ENCODE data around the gene MEN1.

The MEN1 gene

DNA sequence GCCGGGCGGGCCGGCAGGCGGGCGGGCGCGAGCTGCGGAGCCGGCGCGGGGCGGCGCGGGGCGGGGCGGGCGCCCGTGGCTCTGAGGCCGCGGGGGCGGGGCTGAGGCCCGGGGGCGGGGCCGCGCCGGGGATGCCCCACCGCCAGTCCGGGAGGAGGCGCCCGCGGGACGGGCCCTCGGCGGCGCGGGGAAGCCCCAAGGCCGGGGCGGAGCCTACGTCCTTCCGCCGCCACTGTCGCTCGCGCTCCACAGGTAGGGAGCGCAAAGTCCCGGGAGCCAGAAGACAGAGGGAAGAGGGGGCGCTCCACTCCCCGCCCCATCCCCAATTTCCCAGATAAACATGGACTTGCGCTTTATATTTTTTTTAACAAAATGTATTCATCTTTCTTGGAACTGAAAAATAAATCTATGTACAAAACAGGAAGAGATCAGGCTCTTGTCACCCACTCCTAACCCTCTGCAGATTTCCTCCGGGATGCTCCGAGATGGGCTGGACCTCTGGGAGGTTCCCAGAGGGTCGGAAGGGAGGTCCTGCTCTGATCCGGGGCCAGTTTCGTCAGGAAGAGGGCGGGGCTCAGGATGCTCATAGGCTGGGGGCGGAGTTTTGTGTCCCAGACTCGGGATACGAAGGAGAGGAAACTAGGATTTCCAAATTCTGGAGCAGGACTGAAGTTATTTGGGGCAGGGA lies 7.0 kb downstream of the MEN1 start, which contains the start of gene MAP4K2:
MAP4K2 (minus strand) TSS at position 57 of the 688 bp plus-strand sequence. CDS start 65 bp downstream, outside the sequence.
- DNase-seq (ENCODE audit: low read depth in 4 of 4, low spot score in 1 of 4), result peak; percentile 64 to 83 (median 73)

DNA sequence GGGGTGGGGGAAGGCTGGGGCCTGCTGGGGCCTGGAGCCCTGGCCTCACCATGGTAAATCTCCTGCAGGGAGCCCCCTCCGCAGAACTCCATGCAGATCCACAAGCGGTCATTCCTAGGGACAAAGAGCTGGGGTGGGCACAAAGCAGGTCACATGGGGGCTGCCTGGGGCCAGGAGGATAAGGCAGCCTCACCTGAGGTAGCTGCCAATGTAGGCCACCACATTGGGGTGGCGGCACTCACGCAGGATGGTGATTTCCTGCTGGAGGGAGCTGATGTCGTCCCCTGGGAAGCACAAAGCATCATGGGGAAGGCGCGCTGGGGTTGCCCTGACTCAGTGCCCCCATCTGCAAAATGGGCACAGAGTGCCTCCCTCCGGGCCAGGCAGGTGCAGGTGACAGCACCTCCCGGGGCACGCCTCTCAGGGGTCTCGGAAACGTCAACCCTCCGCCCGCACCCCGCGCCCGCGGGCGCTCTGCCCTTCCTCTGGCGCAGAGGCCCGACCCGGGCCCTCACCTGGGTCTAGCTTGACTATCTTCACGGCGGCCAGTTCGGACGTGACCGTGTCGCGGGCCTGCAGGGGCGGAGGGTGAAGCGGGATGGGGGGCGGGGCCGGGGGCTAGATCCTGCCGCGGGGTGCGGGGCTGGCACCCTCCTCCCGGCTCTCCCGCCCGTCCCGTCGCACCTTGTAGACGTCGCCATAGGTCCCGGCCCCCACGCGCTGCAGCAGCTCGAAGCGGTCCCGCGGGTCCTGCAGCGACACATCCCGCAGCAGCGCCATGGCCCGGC lies 7.8 kb downstream of the MEN1 start:
- DNase-seq (ENCODE audit: low read depth in 4 of 4, low spot score in 1 of 4), result peak in 1 of 4 experiments; percentile 29

DNA sequence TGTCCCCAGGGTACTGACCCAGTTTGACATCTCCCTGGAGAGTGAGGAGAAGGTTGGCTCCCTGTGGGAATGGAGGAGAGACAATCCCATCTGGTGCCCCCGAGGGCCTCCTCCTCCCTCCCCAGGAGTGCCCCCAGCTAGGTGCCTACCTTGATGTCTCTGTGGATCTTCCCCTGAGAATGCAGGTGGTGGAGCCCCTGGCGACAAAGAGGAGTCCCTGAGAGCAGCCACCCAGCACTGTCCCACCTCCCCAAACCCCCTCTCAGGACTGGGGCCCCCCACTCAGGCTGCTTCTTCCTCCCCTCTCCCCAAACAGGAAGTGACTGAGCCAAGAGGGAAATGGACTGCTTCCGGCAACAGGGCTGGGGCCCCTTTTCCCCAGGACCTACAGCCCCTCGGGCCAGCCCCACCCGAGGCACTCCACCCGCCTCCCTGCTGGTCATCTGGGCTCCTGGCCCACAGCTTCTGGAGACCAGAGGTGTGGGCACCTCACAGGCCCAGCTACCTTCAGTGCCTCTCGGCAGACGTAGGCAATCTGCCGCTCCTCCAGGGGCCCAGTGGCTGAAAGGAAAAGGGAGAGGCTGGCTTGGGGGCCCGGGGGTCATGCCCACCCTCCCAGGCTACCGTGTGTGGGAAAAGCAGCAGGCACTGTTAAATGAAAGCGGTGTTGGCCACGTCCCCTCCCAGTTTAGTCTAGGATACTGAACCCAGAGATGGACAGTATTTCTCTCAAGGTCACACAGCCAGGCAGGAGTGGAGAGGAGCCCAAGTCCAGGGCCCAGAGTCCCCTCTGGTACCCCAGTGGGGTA lies 8.6 kb downstream of the MEN1 start:
- no peak for DNase-seq (ENCODE audit: low read depth in 4 of 4, low spot score in 1 of 4)

DNA sequence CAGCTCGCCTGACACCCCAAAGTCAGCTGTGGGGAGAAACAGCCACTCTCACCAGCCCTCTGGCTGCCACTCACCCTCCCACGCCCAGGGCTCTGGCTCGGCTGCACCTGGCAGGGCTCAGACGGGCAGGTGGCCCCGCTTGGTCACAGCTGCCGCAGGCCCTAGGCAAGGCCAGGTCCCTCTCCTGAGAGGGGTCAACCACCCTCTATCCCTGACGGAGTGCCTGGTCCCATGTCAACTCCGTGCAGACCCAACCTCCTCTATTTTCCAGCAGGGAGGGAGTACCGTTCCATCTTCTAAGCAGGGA lies 9.2 kb downstream of the MEN1 start:
- no peak for DNase-seq (ENCODE audit: low read depth in 4 of 4, low spot score in 1 of 4)

DNA sequence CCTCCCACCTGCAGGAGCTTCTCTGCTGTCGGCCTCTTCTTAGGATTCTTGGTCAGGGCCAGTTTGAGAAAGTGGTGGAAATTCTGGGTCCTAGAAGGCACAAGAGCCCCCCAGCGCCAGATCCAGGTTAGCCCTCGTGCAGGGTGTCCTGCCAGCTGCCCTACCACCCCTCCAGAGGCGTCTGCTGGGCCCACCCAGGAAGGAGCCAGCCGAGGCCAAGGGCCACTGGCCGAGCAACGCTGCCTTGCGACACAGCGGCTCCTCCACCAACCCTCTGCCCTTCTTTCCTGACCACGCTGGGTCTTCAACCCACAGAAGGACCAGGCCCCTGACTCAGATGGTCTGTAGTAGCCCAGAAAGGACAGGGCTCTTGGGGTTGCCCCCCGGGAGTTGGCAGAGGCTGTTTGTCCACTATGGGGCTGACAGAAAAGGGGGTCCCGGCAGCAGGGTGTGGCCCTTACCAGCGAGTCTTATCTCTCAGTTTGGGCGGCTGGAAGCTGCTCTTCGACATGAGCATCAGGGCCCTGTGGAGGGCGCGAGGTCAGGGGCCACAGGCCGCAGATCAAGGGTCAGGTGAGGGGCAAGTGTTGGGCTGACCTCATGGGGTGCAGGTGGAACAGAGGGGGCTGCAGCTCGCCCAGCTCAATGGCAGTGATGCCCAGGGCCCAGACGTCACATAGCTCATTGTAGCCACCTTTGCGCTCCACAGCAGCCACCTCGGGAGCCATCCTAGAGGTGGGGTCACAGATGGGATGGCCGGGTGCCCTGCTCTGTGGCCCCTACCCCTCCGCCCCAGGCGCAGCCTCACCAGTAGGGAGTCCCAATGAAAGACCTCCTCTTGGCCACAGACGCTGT lies 9.8 kb downstream of the MEN1 start:
- no peak for DNase-seq (ENCODE audit: low read depth in 4 of 4, low spot score in 1 of 4)

DNA sequence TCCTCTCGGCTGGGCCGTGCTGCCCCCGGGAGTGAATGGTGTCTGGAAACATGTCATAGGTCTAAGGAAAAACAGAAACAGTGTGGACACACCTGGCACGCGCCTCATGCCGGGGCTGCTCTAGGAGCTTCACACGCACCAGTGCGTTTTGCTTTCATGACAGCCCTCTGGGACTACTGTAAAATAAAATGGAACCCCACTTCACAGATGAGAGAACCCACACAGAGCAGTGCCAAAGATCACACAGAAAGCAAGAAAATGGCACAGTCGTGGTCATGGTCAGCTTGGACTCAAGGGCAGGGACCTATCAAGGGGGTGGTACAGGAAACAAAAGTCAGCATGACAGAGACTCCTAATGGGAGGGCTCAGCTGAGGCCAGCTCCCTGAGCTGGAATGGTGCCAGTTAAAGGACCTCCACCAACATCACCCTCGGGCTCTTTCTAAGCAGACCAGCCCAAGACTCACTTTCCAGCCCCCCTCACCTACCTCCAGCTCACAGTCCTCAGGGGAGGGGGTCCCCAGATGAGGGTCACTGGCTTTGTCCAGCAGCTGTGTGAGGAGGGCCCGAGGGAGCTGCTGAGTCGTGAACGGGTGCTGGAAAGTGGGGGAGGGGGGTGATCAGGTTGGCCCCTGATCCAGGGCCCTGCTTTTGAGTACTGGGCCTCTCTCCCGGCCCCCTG lies 10.6 kb downstream of the MEN1 start:
- DNase-seq (ENCODE audit: low read depth in 4 of 4, low spot score in 1 of 4), result no peak

DNA sequence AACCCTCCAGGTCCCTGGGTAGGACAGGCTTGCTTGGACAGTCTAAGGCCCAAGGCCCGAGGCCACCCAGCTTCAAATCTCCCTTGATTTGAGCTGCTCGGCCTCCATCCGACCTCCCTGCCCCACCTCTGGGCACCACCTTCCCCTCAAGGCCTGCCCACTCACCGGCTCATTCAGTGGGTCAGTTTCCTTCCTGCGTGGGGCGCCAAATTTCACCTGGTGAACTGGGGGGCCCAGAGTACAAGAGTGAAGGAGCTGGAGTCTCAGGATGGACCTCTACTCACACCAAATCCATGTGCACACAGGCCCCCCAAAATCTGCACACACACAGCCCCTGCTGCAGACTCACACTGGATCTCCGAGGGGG lies 11.1 kb downstream of the MEN1 start:
- DNase-seq (ENCODE audit: low read depth in 4 of 4, low spot score in 1 of 4), result no peak

DNA sequence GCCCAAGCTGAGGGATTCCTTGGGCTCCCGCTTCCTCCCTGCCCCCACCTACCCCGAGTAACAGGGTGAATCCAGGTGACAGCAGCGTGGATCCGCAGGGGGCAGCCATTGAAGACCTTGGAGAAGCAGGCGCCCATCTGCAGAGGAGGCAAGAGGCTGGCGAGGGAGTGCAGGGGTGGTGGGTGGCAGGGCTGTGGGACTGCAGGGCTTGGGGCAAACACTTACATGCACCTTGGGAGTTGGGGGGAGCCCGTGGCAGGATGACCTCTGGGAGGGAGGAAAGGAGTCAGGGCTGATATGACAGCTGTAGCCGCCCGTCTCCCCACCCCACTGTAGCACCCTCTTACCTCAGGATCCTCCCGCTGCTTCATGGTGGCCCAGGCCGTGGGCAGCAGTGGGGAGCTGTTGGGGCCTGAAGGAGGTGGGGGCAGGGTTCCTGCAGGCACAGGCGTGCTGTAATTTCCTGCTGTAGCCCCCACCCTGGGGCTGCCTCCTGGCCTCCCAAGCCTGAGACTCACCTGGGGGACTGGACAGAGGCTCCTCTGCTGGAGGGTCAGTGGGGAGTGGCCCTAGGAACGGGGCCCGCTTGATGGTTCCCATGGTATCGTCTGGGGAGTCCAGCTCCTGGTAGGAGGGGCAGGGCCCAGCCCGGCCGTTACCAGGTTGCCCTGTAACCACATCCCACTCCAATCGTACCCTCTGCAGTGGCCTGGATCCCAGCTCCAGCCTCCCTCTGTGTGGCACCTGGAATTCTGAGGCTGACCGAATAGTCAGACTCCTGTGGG lies 13.4 kb downstream of the MEN1 start:
- DNase-seq (ENCODE audit: low read depth in 4 of 4, low spot score in 1 of 4), result no peak

DNA sequence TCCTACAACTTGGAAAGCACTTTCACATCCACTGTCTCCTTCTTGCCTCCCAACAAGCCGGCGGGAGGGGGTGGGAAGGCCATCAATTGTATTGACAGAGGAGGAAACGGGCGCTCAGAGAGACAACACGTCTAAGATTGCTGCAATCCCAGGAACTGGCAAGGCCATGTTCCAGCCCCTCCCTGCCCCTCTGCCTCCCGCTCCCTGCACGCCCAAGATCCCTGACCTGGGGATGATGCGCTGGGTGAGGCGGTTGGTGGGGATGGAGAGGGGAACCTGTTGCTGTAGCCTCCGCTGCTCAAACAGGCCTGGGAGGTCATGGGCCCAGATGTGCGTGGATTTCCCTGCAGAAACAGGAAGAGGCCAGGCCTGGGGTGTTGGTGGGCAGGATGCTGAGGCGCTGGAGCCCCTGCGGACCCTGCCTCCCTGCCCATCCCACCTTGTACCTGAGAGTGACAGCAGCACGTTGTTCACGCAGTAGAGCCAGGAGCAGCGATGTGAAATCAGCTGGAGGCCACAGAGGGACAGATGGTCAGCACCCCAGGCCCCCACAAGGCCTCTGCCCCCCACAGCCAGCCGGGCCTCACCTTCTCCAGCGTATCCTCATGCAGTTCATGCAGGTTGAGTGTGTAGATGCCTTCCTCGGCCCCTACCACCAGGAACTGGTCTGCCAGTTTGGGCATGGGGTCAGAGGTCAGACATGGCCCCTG lies 14.1 kb downstream of the MEN1 start:
- DNase-seq (ENCODE audit: low read depth in 4 of 4, low spot score in 1 of 4), result no peak

DNA sequence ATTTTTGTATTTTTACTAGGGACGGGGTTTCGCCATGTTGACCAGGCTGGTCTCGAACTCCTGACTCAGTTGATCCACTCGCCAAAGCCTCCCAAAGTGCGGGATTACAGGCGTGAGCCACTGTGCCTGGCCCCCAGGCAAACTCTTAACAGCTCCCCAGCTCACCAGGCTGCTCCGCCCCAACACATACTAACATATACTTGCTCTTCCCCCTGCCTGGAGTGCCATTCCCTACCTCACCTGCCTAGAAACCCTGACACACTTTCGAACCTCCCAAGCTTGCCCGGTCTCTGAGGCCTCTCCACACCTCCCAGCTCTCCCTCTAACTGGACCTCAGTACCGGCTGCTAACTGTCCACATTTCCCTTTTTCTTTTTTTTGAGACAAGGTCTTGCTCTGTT lies 15.8 kb downstream of the MEN1 start:
- no peak for DNase-seq (ENCODE audit: low read depth in 4 of 4, low spot score in 1 of 4)

DNA sequence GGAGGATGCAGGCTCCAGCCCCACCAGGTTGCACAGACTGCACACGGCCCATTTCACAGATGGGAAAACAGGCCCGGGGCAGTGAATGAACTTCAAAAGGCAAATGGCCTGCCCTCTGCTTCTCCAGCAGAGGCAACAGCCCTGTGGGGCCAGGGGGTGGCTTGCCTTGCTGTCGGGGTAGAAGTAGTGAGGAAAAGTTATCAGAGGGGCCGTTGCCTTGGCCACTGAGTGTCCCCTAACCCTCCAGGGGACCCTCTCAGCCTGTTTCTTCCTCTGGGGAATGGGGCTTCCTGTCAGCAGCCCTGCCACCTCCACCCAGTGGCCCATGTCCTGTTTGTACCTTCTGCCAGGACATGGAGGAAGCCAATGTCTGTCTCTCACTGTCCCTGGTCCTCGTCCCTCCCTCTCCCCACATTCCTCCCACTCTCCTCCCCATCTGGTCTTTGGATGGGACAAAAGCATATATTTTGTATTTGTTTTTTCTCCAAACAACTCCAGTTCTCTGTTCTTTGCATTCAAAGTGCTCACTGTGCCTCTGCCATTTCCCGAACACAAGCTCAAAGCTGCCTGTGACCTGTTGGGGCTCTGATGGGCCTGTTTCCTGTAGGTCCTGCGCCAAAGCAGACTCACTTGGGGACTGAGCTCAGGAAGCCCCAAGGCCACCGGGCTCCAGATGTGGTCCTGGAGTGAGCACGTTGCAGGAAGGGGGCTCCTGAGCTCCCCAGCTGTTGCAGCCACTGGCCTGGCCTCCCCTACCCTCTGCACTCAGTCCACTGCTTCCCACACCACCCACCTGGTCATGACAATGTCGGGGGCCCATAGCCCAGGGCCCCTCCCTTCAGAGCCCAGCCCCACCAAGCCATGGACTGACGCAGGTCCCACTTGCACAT lies 16.8 kb downstream of the MEN1 start:
- no peak for DNase-seq (ENCODE audit: low read depth in 4 of 4, low spot score in 1 of 4)

DNA sequence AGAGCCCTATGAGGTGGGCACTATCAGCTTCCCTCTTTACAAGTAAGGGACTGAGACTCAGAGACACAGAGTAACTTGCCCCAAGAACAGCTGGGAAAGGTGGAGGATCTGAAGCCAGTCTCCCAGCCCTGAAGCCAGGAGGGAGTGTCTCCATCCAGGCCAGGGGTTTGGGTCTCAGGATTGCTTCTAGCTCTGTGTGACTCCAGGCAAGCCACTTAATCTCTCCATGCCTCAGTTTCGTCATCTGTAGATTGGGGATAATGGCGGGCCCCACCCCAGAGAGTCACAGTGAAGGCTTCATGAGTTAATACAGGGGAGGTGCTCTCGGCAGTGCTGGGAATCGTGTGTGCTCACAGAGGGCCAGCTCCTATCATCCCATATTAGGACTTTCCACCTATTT lies 17.9 kb downstream of the MEN1 start:
- DNase-seq (ENCODE audit: low read depth in 4 of 4, low spot score in 1 of 4), result no peak

DNA sequence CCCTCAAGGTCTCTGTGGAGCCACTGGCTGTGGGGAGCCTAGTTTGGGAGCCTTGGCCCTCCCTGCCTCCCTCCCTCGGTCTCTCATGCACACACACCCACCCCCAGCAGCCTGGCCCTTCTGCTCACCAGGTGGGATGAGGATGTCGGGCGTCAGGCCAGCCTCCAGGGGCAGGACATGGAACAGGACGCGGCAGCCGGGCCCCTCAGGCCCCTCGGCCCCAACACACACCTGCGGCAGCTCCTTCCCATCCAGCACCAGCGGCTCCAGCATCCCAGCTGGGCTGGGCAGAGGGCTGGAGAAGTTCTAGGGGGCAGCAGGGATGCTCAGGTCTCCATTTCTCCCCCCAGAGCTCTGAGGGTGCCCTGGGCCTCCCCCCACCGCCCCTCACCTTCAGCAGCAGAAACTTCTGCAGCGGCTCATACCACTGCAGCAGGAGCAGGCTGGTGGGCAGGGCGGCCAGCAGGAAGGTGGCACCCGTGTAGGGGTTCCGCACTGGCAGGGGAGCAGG lies 18.5 kb downstream of the MEN1 start:
- DNase-seq (ENCODE audit: low read depth in 4 of 4, low spot score in 1 of 4), result no peak

DNA sequence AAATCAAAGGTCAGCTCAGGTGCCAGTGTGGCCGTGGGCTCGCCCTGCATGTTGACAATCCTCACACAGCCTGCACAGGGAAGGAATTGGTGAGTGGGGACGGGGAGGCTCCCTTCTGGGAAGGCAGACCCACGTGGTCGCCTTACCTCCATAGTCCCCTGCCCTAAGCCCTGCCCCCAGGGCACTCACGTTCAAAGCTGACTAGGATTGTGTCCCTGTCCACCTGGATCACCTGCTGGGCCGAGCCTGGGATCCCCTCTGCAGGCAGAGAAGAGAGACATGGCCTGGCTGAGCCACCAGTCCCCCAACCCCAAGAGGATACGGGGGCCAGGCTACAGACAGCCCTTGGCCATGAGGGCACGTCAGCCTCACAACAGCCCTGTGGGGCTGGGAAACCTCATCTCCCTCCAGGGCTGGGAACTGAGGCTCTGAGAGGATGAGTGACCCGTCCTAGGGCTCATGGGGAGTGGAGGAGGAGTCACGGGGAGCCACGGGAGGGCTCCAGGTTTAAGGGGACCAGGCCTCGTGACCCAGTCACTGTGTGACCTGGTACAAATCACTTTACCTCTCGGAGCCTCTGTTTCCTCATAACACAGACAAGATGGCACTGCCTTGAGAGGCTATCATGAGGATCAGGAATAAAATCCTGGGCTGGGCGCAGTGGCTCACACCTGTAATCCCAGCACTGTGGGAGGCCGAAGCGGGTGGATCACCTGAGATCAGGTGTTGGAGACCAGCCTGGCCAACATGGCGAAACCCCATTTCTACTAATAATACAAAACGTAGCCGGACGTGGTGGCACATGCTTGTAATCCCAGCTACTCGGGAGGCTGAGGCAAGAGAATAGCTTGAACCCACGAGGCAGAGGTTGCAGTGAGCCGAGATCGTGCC lies 19.9 kb downstream of the MEN1 start:
- no peak for DNase-seq (ENCODE audit: low read depth in 4 of 4, low spot score in 1 of 4)

DNA sequence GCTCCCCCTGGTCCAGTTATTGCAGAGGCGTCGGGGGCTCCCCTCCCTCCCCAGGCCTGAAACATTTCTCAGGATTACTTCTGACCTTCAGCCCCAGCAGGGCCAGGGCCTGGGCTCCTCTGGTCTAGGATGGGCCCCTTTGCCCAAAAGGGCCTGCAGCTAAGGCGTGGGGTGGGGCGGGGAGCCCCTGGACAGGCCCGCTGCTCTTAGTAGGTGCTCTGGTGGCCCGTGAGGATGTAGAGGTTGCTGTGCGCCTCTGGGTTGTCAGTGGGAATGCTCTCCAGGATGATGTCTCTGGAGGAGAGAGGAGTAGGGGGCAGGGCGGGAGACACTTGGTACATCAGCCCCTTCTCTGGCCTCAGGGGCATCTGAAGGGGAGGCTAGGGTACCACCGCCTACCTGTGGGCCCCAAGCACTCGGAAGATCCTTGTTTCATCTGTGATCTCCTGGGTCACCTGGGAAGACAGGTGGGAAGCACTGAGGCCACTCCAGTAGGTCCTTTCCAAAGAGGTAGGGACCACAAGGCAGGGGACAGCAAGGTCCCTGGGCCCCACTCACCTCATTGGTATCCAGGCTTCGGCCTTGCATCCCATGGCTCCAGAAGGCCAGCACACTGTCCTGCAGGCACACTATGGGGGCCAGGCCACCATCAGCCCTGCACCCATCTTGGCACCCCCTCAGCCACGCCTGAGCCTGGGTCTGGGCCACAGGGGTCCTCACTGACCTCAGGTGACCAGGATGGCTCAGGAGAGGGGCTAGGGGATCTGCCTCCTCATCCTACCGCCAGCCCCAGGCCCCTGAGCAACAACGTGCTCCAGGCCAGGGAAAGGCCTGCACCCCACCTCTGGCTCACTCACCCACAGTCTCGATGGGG lies 20.8 kb downstream of the MEN1 start:
- DNase-seq (ENCODE audit: low read depth in 4 of 4, low spot score in 1 of 4), result no peak
